Small intestine (tissue), 16 donors: ENCODE data around the gene PRR20G. TPM values are rescaled to one million over a fixed set of nuclear protein-coding genes. Genes with fewer than 3 reads are reported as not detected.

ENCODE experiments used
- DNase-seq, 2 donors: peaks; one replicate each; pipeline versions ENCODE4 v3.0.0 to v3.0.0-alpha.2; 2013
- FAIRE-seq: peaks from 2 replicates; lab custom pipeline; 2012; peaks lifted over from hg19 to GRCh38; lab: Jason Lieb, UNC
- H3K27ac ChIP-seq, 3 donors: one replicate each; pipeline ENCODE4 v1.5.1; 2013; ENCODE audit warnings: low read length in 2 of 3, mild to moderate bottlenecking in 2 of 3, control low read depth in 1 of 3, inconsistent platforms in 1 of 3, low read depth in 1 of 3, moderate library complexity in 1 of 3
- H3K27me3 ChIP-seq, 3 donors: one replicate each; pipeline ENCODE4 v1.6.1; 2013; ENCODE audit warnings: low read length in 3 of 3, inconsistent platforms in 1 of 3; ENCODE audit not compliant: control insufficient read depth in 3 of 3, insufficient read depth in 3 of 3
- H3K36me3 ChIP-seq, 3 donors: one replicate each; pipeline ENCODE4 v1.6.1; 2013; ENCODE audit warnings: low read length in 3 of 3, inconsistent platforms in 1 of 3, low read depth in 1 of 3, mild to moderate bottlenecking in 1 of 3, moderate library complexity in 1 of 3; ENCODE audit not compliant: control insufficient read depth in 3 of 3, insufficient read depth in 2 of 3
- H3K4me1 ChIP-seq, 3 donors: one replicate each; pipeline ENCODE4 v1.6.1; 2013; ENCODE audit warnings: low read length in 2 of 3, inconsistent platforms in 1 of 3, low read depth in 1 of 3, mild to moderate bottlenecking in 1 of 3, moderate library complexity in 1 of 3; ENCODE audit not compliant: control insufficient read depth in 3 of 3, insufficient read depth in 2 of 3
- H3K4me3 ChIP-seq, 3 donors: one replicate each; pipeline ENCODE4 v1.5.1; 2013; ENCODE audit warnings: low read length in 3 of 3, control low read depth in 1 of 3, inconsistent platforms in 1 of 3, low read depth in 1 of 3, mild to moderate bottlenecking in 1 of 3, moderate library complexity in 1 of 3
- H3K9me3 ChIP-seq, 2 donors: one replicate each; pipeline ENCODE4 v1.6.1; 2013; ENCODE audit warnings: low read depth in 1 of 2, low read length in 1 of 2; ENCODE audit not compliant: control insufficient read depth in 2 of 2, insufficient read depth in 1 of 2
- WGBS, 3 donors: extraction: QIAGEN DNeasy Blood & Tissue Kit; methylation state at CpG; one replicate each; pipeline ENCODE4 v1.1.7; 2013; 5-methylcytosine and 5-hydroxymethylcytosine counted together
- long read RNA-seq, 10 donors: transcript quantifications; one replicate each; lab custom pipeline, GENCODE V29; 2026
- polyA plus RNA-seq, 4 donors: library from polyadenylated mRNA; stranded (reverse) in 3 of 4; unstranded in 1 of 4; fragments of 200-250 nt in 3 of 4; fragments of 120-200 nt in 1 of 4; gene quantifications; one replicate each; pipeline versions ENCODE4 v1.2.1 to v1.2.3, GENCODE V29; 2013
- donor health status: healthy with polysubstance abuse.
- donor health status: control.
- donor health status: control.
- donor health status: Bipolar disorder and iron deficiency.
- donor health status: healthy.

The PRR20G gene
- polyA plus RNA-seq = not detected
- long read RNA-seq, donor 1 = 0 reads
- long read RNA-seq, donor 2 = 0 reads
- long read RNA-seq, donor 3 = 0 reads
- long read RNA-seq, donor 4 = 0 reads
- long read RNA-seq, donor 5 = 0 reads
- long read RNA-seq, donor 6 = 0 reads
- long read RNA-seq, donor 7 = 0 reads
- long read RNA-seq, donor 8 = 0 reads
- long read RNA-seq, donor 9 = 0 reads
- long read RNA-seq, donor 10 = 0 reads

GRCh38 chr3:127287840-127288239 lies at the start of gene PRR20G:
PRR20G (minus strand) TSS chr3:127288046; CDS start chr3:127287365, 681 bp downstream.
- Histone ChIP-seq H3K4me1 (no peaks in the 10 kb centered on the region), H3K36me3 (no peaks in the 10 kb centered on the region), H3K27me3 (no peaks in the 10 kb centered on the region), H3K4me3 (no peak within 1 kb of the TSS), H3K9me3 (no peaks in the 10 kb centered on the region), H3K27ac (no peak within 1 kb of the TSS)
- 77 to 81% (median 81%) methylated on average over 17 of the region's 17 CpGs for WGBS, 3 donors
- no peak for DNase-seq
- no peak for FAIRE-seq

DNA sequence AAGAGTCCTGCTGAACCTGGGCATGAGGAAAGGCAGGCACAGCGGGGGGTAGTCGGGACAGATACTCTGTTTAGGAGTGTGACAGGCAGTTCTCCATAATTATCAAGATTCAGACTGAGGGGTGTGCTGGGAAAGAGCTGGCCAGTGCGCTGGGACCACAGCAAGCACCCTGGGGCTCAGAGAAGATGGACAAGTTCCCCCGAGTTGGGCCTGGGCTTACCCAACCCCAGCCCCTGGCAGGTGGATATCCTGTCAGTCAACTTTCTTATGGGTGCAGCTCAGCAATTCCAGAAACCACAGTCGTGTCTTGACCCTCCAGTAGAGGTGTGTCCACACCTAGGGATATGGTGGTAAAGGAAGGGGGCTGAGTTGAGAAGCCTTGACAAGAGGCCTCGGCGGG lies 49.2 kb upstream of the PRR20G start:
- Histone ChIP-seq H3K27ac (no peak overlapping the region), H3K4me3 (no peak overlapping the region), H3K9me3 (no peaks in the 10 kb centered on the region), H3K4me1 (no peaks in the 10 kb centered on the region), H3K36me3 (no peaks in the 10 kb centered on the region), H3K27me3 (peaks cover 0 to 39% (median 20%) of the 10 kb centered on the region in 3 donors)
- FAIRE-seq (no peak), DNase-seq (no peak)
- 87 to 96% (median 88%) methylated on average over 7 of the region's 7 CpGs for WGBS, 3 donors

DNA sequence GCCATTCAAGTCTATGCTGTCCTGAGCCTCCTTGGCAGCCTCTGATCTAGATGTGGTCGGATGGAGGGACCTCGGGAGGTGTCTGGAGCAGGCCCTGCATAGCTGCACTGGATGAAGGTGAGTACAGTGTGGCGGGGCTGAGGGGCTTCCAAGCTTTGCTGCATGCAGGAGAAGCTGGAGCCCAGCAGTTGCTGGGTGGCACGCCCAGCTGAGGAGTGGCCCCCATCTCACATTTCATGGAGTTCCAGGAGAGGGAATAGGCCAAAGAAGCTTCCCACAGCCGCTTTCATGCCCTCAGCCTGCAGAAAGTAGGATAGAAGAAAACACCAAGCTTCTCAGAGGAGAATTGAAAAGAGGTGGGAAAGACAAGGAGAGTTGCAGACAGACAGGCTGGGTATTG lies 48.3 kb upstream of the PRR20G start:
- peaks cover 0 to 39% (median 20%) of the 10 kb centered on the region in 3 donors for H3K27me3 ChIP-seq
- H3K4me1 ChIP-seq = no peaks in the 10 kb centered on the region
- H3K9me3 ChIP-seq = no peaks in the 10 kb centered on the region
- 71 to 73% (median 72%) methylated on average over 5 of the region's 5 CpGs for WGBS, 3 donors
- DNase-seq (no peak), FAIRE-seq (no peak)
- no peak overlapping the region for H3K4me3 ChIP-seq
- no peaks in the 10 kb centered on the region for H3K36me3 ChIP-seq
- no peak overlapping the region for H3K27ac ChIP-seq

- Histone ChIP-seq H3K4me3 (no peak overlapping the region), H3K9me3 (peaks cover 0 to 6% of the 10 kb centered on the region in 2 donors), H3K4me1 (no peaks in the 10 kb centered on the region), H3K36me3 (no peaks in the 10 kb centered on the region), H3K27ac (no peak overlapping the region), H3K27me3 (no peaks in the 10 kb centered on the region)
- DNase-seq (no peak), FAIRE-seq (no peak)
- 46 to 66% (median 54%) methylated on average over 2 of the region's 2 CpGs for WGBS, 3 donors
These were observed 42.5 kb upstream of the PRR20G start for GRCh38 chr3:127330385-127330784.

- Histone ChIP-seq H3K4me1 (no peaks in the 10 kb centered on the region), H3K27ac (no peak overlapping the region), H3K27me3 (no peaks in the 10 kb centered on the region), H3K4me3 (no peak overlapping the region), H3K9me3 (peaks cover 0 to 6% of the 10 kb centered on the region in 2 donors), H3K36me3 (no peaks in the 10 kb centered on the region)
- WGBS, 3 donors = 83 to 93% (median 91%) methylated on average over 2 of the region's 2 CpGs
- FAIRE-seq = no peak
- DNase-seq = no peak
These were observed 41.9 kb upstream of the PRR20G start for GRCh38 chr3:127329631-127330285.

DNA sequence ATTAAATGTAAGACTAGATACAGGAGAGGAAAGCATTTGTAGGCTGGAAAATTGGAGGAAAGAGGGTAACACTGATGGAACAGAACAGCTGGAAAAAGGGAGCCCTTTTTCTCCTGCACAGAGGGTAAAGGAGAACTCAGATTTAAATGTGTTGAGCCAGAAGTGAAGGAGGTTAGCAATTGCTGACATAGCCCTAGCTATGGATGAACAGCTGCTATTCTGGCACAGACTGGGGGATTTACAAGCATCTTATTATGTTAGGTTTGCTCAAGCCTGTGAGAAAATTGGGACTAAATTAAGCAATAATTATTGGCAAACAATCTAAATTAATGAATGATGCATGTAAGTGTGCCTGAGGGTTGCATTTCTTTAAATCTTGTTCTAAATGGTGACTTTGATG lies 40.6 kb upstream of the PRR20G start:
- Histone ChIP-seq H3K4me3 (no peak overlapping the region), H3K9me3 (peaks cover 0 to 6% of the 10 kb centered on the region in 2 donors), H3K36me3 (no peaks in the 10 kb centered on the region), H3K4me1 (no peaks in the 10 kb centered on the region), H3K27ac (no peak overlapping the region), H3K27me3 (no peaks in the 10 kb centered on the region)
- FAIRE-seq = no peak
- DNase-seq = no peak

DNA sequence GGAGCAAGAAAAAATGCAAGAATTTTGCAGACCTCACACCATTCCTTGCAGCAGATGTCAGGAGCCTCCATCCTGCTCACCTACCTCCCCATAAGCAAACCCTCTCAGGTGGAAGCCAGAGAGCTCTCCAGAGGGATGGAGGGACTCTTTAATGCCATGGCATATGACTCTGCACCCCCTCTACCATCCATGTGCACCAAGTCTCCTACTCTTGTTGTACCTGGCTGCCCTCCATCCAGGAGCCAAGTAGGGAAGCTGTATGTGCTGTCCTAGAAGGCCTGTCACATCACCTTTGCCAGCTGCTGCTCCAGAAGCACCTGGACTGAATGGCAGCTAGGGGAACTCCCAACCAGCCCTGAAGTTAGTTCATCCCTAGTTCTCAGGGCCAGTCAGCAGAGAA lies 38.5 kb upstream of the PRR20G start:
- H3K36me3 ChIP-seq = no peaks in the 10 kb centered on the region
- no peaks in the 10 kb centered on the region for H3K27me3 ChIP-seq
- DNase-seq = no peak
- H3K4me1 ChIP-seq = no peaks in the 10 kb centered on the region
- H3K27ac ChIP-seq = no peak overlapping the region
- no peak overlapping the region for H3K4me3 ChIP-seq
- no peak for FAIRE-seq
- peaks cover 0 to 6% of the 10 kb centered on the region in 2 donors for H3K9me3 ChIP-seq

DNA sequence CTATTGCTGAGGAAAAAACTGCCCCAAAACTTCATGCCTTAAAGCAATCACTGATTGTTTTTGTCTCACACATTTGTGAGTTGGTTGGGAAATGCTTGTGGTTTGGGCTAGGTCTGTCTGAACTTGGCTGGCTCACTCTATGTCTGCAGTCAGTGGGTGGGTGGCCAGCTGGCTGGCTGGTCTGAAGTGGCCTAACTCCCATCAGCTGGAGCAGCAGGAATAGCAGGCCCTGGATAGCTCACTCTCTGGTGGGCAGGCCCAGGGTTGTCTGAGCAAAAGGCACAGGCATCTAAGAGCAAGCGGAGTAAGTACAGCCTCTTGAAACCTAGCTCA lies 37.7 kb upstream of the PRR20G start:
- no peaks in the 10 kb centered on the region for H3K36me3 ChIP-seq
- H3K9me3 ChIP-seq = peaks cover 0 to 6% of the 10 kb centered on the region in 2 donors
- DNase-seq (no peak), FAIRE-seq (no peak)
- H3K4me3 ChIP-seq = no peak overlapping the region
- 95 to 100% (median 100%) methylated on average over 1 of the region's 1 CpG for WGBS, 3 donors
- no peaks in the 10 kb centered on the region for H3K4me1 ChIP-seq
- no peak overlapping the region for H3K27ac ChIP-seq
- H3K27me3 ChIP-seq = no peaks in the 10 kb centered on the region
